G401 (cell line): Measurements from ENCODE around the gene DPM3. TPM values are rescaled to one million over a fixed set of nuclear protein-coding genes. Genes with fewer than 3 reads are reported as not detected.
"Not testable (repeated sequence)": the region's sequence is repeated elsewhere in the genome, so short reads cannot be mapped to it uniquely, and the experiment has no call there.

Experiments
- DNase-seq: peaks from one replicate; pipeline ENCODE4 v3.0.0-alpha.2; 2015; ENCODE audit warnings: low spot score
- in situ Hi-C: cut with HindIII; loops from 2 replicates; pipeline ENCODE4 v1.10.0; 2016; ENCODE audit warnings: low sequenced_read_pairs, mixed read lengths
- total RNA-seq: library from RNA; depleted of rRNA; stranded (reverse); fragments of >200 nt; shearing (Covaris generic); gene quantifications from 2 replicates; pipeline ENCODE4 v1.2.3, GENCODE V29; 2014

Gene DPM3
- total RNA-seq, 1 experiment from 2014 or later, result 83.3 TPM

- in situ Hi-C loops, DNase-seq: not testable (repeated sequence)
Measured at GRCh38 chr1:155164625-155165024, 24.3 kb upstream of the DPM3 start.

GRCh38 chr1:155163785-155164184, 23.5 kb upstream of the DPM3 start:
- in situ Hi-C loops, DNase-seq: not testable (repeated sequence)

- DNase-seq, in situ Hi-C loops: not testable (repeated sequence)
Measured at GRCh38 chr1:155162631-155163030, 22.3 kb upstream of the DPM3 start.

- DNase-seq, result no peak
- in situ Hi-C loops, result no loop called here
Measured at GRCh38 chr1:155160128-155160527, 19.8 kb upstream of the DPM3 start.

- no peak for DNase-seq
- in situ Hi-C loops, result no loop called here
Measured at GRCh38 chr1:155158991-155159390, 18.7 kb upstream of the DPM3 start.

- in situ Hi-C loops, DNase-seq: not testable (repeated sequence)
Measured at GRCh38 chr1:155155996-155156643, 15.8 kb upstream of the DPM3 start.

GRCh38 chr1:155145491-155145890, 5.2 kb upstream of the DPM3 start:
- DNase-seq, result no peak
- in situ Hi-C loops, result no loop called here

- in situ Hi-C loops, result no loop called here
- no peak for DNase-seq
Measured at GRCh38 chr1:155141749-155142148, 1.4 kb upstream of the DPM3 start.

- DNase-seq, result no peak
- in situ Hi-C loops, result no loop called here
Measured at GRCh38 chr1:155140630-155140953, 261 bp upstream of the DPM3 start.

- in situ Hi-C loops, result no loop called here
- DNase-seq, result no peak
Measured at GRCh38 chr1:155137154-155137949, 3.0 kb downstream of the DPM3 start.

GRCh38 chr1:155136748-155137147, 3.6 kb downstream of the DPM3 start:
- in situ Hi-C loops, result no loop called here
- DNase-seq, result no peak

GRCh38 chr1:155135415-155136028, 4.8 kb downstream of the DPM3 start, which contains the start of gene SLC50A1:
SLC50A1 (plus strand) TSS chr1:155135852; CDS start chr1:155135912, 60 bp downstream.
- peak; percentile 94 for DNase-seq
- in situ Hi-C loops, result no loop called here

- in situ Hi-C loops, result no loop called here
- DNase-seq, result peak; percentile 54
Measured at GRCh38 chr1:155134880-155135414, 5.4 kb downstream of the DPM3 start.

- DNase-seq, result no peak
- in situ Hi-C loops, result no loop called here
Measured at GRCh38 chr1:155134322-155134721, 6.0 kb downstream of the DPM3 start.

GRCh38 chr1:155133799-155134281, 6.5 kb downstream of the DPM3 start:
- no peak for DNase-seq
- in situ Hi-C loops, result no loop called here

GRCh38 chr1:155131856-155132255, 8.5 kb downstream of the DPM3 start:
- in situ Hi-C loops, result no loop called here
- no peak for DNase-seq

- in situ Hi-C loops, result no loop called here
- DNase-seq, result no peak
Measured at GRCh38 chr1:155131285-155131684, 9.0 kb downstream of the DPM3 start.

GRCh38 chr1:155130272-155131006, 9.9 kb downstream of the DPM3 start:
- no peak for DNase-seq
- in situ Hi-C loops, result no loop called here

GRCh38 chr1:155128755-155129473, 11.4 kb downstream of the DPM3 start:
- in situ Hi-C loops, result no loop called here
- DNase-seq, result peak; percentile 53
